Loucy (cell line): ENCODE measurements around the gene AMPH.

ENCODE experiments used
- H2AFZ ChIP-seq: fragments of 200-600 bp; sonication (generic); 2 replicates; pipeline ENCODE4 v1.6.0; 2016; ENCODE audit warnings: antibody characterized with exemption, mild to moderate bottlenecking, low read length, moderate library complexity
- H3F3A ChIP-seq: fragments of 200-600 bp; 2 replicates; pipeline ENCODE4 v1.6.0; 2016; ENCODE audit warnings: antibody characterized with exemption, low read depth, mild to moderate bottlenecking
- H3K27me3 ChIP-seq: fragments of 200-600 bp; sonication (generic); 2 replicates; pipeline ENCODE4 v1.6.1; 2014; ENCODE audit warnings: low read length, mild to moderate bottlenecking; ENCODE audit not compliant: insufficient read depth, poor library complexity, severe bottlenecking
- H3K36me3 ChIP-seq: fragments of 200-600 bp; sonication (generic); 2 replicates; pipeline ENCODE4 v1.6.1; 2016; ENCODE audit warnings: low read length; ENCODE audit not compliant: insufficient read depth
- H3K4me1 ChIP-seq: fragments of 200-600 bp; sonication (generic); 2 replicates; pipeline ENCODE4 v1.5.1; 2014; ENCODE audit warnings: low read length, mild to moderate bottlenecking; ENCODE audit not compliant: insufficient read depth, poor library complexity, severe bottlenecking
- H3K4me2 ChIP-seq: fragments of 200-600 bp; sonication (generic); 2 replicates; pipeline ENCODE4 v1.6.0; 2014; ENCODE audit warnings: antibody characterized with exemption, low read length, low read depth, mild to moderate bottlenecking; ENCODE audit not compliant: poor library complexity, severe bottlenecking
- H3K4me3 ChIP-seq: fragments of 200-600 bp; sonication (generic); 2 replicates; pipeline ENCODE4 v1.5.1; 2014; ENCODE audit warnings: low read length, mild to moderate bottlenecking, mixed read lengths; ENCODE audit not compliant: poor library complexity, severe bottlenecking
- H3K79me2 ChIP-seq: fragments of 200-600 bp; sonication (generic); 2 replicates; pipeline ENCODE4 v1.6.1; 2014; ENCODE audit warnings: low read length; ENCODE audit not compliant: insufficient read depth
- H3K9ac ChIP-seq: fragments of 200-600 bp; sonication (generic); 2 replicates; pipeline ENCODE4 v1.6.0; 2014; ENCODE audit warnings: mild to moderate bottlenecking, low read depth, low read length, moderate library complexity; ENCODE audit not compliant: poor library complexity, severe bottlenecking
- H3K9me2 ChIP-seq: fragments of 200-600 bp; sonication (generic); replicated peaks from 2 replicates; pipeline ENCODE4 v1.6.1; 2016; ENCODE audit warnings: low read depth, low read length, mixed read lengths
- H3K9me3 ChIP-seq: fragments of 200-600 bp; sonication (generic); 2 replicates; pipeline ENCODE4 v1.6.1; 2014; ENCODE audit warnings: mild to moderate bottlenecking, antibody characterized with exemption, low read length, low read depth; ENCODE audit not compliant: insufficient read depth
- H4K20me1 ChIP-seq: fragments of 200-600 bp; sonication (generic); 2 replicates; pipeline ENCODE4 v1.6.0; 2014; ENCODE audit warnings: antibody characterized with exemption, low read length, mild to moderate bottlenecking; ENCODE audit not compliant: insufficient read depth, poor library complexity, severe bottlenecking
- EZH2phosphoT487 ChIP-seq: fragments of 200-600 bp; IDR thresholded peaks from 2 replicates; pipeline ENCODE4 v1.6.1; 2018; ENCODE audit warnings: antibody characterized with exemption, mild to moderate bottlenecking, moderate library complexity, borderline replicate concordance
- TF ChIP-seq, protein P1 (sequence below): fragments of 200-600 bp; sonication (generic); conservative IDR thresholded peaks from 2 replicates; pipeline ENCODE4 v1.5.1; 2014; ENCODE audit warnings: mild to moderate bottlenecking, antibody characterized with exemption, low read length

The AMPH gene

DNA sequence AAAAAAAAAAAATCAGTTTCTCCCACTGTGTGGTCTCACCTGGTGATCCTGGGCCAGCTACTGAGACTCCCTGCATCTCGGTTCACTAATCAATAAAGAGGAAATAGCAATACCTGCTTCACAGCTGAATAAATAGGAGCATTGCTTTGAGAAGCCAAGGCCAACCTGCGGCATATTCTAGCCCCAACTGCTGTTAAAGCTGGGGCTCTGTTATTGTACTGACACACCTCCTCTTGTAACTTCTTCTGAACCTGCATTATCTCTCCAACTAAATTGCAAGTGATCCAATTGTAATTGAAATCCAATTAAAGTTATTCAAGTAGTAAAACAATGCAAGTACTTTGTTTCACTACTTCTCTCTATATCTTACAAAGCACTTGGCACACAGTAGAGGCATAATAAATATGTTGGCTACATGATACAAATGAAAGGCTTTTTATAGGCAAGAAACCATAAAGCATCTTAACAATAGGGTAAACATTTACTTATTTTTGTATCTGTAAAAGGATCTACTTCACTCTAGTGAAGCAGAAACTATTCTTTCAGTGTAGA lies 38.4 kb downstream of the AMPH start:
- Histone ChIP-seq H3K36me3 (no peaks in the 10 kb centered on the region), H3F3A (no peaks in the 10 kb centered on the region), H3K27me3 (no peaks in the 10 kb centered on the region), H3K4me3 (no peak overlapping the region), H3K4me1 (no peaks in the 10 kb centered on the region), H3K9ac (no peak overlapping the region), H4K20me1 (no peaks in the 10 kb centered on the region), H2AFZ (no peak overlapping the region), H3K9me3 (no peaks in the 10 kb centered on the region), H3K4me2 (no peak overlapping the region), H3K9me2 (no peaks in the 10 kb centered on the region), H3K79me2 (no peaks in the 10 kb centered on the region)
- TF ChIP-seq EZH2phosphoT487: no peak
- TF ChIP-seq, protein P1, sequence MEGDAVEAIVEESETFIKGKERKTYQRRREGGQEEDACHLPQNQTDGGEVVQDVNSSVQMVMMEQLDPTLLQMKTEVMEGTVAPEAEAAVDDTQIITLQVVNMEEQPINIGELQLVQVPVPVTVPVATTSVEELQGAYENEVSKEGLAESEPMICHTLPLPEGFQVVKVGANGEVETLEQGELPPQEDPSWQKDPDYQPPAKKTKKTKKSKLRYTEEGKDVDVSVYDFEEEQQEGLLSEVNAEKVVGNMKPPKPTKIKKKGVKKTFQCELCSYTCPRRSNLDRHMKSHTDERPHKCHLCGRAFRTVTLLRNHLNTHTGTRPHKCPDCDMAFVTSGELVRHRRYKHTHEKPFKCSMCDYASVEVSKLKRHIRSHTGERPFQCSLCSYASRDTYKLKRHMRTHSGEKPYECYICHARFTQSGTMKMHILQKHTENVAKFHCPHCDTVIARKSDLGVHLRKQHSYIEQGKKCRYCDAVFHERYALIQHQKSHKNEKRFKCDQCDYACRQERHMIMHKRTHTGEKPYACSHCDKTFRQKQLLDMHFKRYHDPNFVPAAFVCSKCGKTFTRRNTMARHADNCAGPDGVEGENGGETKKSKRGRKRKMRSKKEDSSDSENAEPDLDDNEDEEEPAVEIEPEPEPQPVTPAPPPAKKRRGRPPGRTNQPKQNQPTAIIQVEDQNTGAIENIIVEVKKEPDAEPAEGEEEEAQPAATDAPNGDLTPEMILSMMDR: no peak

DNA sequence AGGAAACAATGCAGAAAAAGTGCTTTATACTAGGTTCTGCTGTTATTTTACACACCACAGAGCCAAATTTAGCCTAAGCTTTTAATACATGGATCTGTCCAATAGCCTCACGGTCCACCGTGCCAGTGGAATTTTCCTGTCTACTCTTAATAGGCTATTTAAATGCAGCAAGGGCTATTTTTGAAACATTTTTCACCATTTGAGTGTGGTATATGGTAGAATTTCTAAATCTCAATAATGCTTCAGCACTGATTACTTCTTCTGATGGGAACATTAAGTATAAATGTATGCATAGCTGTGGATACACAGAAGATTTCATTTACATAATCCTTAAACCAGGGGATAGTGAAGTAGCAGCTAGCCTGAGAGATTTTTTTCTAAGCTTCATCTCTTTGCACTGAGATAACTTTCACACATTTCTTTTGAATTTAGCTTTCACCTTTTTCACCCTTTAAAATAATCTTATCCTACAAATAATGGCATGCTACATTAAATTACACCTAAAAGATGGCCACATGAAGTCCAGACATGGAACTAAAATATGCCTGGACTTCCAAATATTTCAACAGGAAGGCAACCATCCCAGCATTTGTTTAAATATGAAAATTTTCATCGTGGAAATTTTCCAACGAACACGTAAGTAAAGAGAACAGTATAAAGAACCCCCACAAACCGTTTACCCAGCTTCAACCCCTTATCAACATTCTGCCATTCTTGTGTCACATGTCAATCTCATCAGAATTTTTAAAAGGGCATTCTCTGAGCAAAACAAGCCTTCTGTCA lies 45.4 kb downstream of the AMPH start:
- H3K79me2 ChIP-seq: no peaks in the 10 kb centered on the region
- TF ChIP-seq, protein P1: no peak
- no peak for TF ChIP-seq EZH2phosphoT487

DNA sequence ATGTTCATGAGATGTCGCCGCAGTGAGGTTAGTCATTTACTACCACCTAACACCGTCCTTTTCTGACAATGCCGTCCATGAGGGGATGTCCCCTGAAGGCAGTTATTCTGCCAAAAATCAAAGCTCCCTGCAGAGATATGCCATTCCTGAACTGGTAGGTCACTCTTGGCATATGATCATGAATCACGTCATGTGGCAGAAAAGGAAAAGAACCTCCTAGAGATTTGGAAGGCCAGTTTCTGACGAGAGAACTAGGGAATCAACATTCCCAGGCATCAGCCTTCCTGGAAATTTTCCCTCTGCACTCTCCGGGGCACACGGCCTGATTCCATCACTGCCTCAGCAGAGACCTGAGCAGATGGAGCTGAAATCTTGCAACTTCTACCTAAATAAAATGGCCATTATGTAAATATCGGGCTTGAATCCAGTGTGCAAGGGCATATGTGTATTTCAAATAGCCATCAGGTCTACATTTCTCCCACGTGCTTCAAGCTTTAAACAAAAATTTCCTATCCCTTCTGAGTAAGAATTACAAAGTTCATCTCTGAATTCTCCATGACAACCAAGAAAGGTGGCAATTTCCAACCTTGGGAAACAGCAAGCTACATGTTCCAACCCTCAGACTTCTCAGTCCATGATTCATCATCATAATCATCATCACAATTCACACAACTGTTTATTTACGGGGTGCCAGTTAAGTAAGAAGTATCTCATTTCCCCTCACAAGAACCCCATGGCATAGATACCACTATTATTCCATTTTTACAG lies 46.5 kb downstream of the AMPH start:
- Histone ChIP-seq H4K20me1 (no peaks in the 10 kb centered on the region), H3K9ac (no peak overlapping the region), H3K9me3 (no peaks in the 10 kb centered on the region), H3K9me2 (no peaks in the 10 kb centered on the region), H3K4me1 (no peaks in the 10 kb centered on the region), H3K4me3 (no peak overlapping the region), H3K79me2 (no peaks in the 10 kb centered on the region), H3K4me2 (no peak overlapping the region), H3F3A (no peaks in the 10 kb centered on the region), H3K36me3 (no peaks in the 10 kb centered on the region), H2AFZ (no peak overlapping the region), H3K27me3 (no peaks in the 10 kb centered on the region)
- no peak for TF ChIP-seq EZH2phosphoT487
- TF ChIP-seq, protein P1: no peak

More for the DNA sequence above, 45.4 kb downstream of the AMPH start:
- H3K27me3 ChIP-seq: no peaks in the 10 kb centered on the region
- H3K9me2 ChIP-seq: no peaks in the 10 kb centered on the region
- no peak overlapping the region for H3K4me2 ChIP-seq
- H3K9me3 ChIP-seq: no peaks in the 10 kb centered on the region
- no peak overlapping the region for H2AFZ ChIP-seq
- H3K9ac ChIP-seq: no peak overlapping the region
- no peaks in the 10 kb centered on the region for H3K36me3 ChIP-seq
- no peaks in the 10 kb centered on the region for H3K4me1 ChIP-seq
- H4K20me1 ChIP-seq: no peaks in the 10 kb centered on the region
- H3K4me3 ChIP-seq: no peak overlapping the region
- no peaks in the 10 kb centered on the region for H3F3A ChIP-seq
